ENCODE results near the gene TIGD1. TPM values are rescaled to one million over a fixed set of nuclear protein-coding genes. Genes with fewer than 3 reads are reported as not detected.
A peak's percentile ranks its signal among the peaks of the same experiment; 100 is the strongest.

The TIGD1 gene
- 5.7 TPM for polyA plus RNA-seq (2012; ENCODE audit: insufficient read depth, insufficient read length)

DNA sequence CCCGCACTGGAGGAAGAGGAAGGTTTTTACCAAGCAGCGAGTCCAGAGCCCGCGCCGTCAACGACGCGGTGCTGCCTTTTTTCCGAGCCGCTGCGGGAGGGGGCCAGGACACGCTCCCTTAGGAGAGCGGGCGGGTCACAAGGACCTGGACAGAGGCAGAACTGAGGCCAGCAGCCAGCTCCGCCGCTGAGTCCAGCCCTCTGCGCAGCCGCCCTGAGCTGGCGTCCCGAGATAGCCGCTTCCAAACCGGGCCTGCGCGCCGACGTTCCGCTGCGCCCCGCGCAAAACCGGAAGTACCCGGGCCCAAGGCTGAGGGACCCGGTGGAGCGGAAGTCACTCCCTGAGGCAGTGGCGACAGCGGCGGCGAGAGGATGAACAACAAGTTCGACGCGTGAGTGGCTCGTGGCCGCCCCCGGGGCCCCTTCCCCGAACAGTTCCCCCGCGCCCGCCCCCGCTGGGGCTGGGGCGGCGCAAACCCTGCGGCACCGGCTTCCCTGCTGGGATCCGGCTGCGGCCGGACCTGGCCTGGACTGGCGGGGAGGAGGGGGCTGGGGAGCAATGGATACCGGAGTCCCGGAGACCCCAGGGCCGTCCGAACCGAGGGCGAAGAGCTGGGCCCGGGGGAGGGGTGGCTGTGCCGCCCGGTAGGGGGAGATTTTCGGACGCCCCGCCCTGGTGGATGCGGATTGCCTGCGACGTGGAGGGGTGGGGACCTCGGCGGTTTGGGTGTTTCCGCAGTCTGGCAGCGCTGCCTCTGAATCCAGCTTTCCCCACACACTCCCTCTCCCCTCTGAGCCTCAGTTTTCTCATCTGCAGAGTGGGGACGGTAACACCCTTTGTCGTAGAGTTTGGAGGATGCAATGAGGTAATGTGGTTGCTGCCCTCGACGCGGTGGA lies at the start of gene TIGD1, which contains the start of gene EIF4E2:
TIGD1 (minus strand) TSS at position 204 of the 896 bp plus-strand sequence. CDS start 675 bp downstream, outside the sequence.
EIF4E2 (plus strand) TSS at position 336 of the 896 bp plus-strand sequence; CDS start at position 372, 36 bp downstream.
- H3K4me3 ChIP-seq (ENCODE audit: low read length), result peak within 1 kb of the TSS; percentile 75
- DNase-seq (ENCODE audit: low read depth, low spot score), result peak; percentile 88

DNA sequence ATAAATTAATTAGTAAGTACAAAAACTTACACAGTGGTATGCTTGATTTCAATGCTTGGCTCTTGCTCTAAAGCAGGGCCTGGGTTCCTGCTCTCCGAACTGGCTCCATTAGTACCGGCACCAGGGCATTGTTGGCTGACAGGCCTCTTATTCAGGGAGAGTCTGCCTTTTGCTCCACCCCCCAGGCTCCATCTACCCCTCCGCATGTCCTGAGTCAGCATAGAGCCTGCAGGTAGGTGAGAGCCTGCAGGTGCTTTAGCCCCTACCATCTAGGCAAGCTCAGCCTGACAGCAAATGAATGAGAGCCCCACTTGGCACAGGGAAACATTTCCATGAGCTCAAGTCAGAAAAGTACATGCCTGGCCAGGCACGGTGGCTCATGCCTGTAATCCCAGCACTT lies 47.9 kb upstream of the TIGD1 start:
- no peak for DNase-seq (ENCODE audit: low read depth, low spot score)
- H3K4me3 ChIP-seq (ENCODE audit: low read length), result no peak overlapping the region

DNA sequence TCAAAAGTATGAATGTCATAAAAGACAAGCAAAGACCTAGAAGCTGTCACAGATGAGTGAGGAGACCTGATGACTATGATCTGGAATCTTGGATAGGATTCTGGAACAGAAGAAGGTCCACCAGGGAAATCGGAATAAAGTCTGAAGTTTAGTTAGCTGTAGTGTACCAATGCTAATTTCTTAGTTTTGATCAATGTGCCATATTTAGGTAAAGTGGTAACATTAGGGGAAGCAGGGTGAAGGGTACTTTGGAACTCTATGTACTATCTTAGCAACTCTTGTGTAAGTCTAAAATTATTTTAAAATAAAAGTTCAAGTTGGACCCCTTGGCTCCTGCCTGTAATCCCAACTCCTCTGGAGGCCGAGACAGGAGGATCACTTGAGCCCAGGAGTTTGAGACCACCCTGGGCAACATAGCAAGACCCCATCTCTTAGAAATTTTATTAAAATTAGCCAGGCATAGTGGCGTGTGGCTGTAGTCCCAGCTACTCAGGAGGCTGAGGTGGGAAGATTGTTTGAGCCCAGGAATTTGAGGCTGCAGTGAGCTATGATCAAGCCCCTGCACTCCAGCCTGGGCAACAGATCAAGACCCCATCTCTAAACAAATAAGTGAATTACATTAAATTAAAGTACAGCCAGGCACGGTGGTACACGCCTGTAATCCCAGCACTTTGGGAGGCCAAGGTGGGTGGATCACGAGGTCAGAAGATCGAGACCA lies 47.2 kb upstream of the TIGD1 start:
- no peak for DNase-seq (ENCODE audit: low read depth, low spot score)
- H3K4me3 ChIP-seq (ENCODE audit: low read length), result no peak overlapping the region

DNA sequence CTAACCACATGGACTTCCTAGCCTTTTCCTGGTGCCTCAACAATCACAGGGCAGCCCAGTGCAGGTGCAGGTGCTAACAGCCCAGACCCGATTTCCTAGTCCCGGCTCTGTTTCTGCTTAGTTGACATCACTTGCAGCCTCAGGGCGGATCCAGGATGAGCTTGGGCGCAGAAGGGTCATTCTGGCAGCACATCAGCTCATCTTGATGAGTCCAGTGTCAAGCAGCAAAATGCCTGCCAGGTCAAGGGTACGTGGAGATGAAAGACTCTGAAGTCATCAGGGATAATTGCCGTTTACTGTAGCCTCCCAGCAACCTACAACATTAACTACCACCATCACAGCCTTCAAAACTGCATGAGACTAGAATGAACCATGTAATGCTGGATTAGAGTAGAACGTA lies 43.6 kb upstream of the TIGD1 start:
- no peak for DNase-seq (ENCODE audit: low read depth, low spot score)
- H3K4me3 ChIP-seq (ENCODE audit: low read length), result no peak overlapping the region

DNA sequence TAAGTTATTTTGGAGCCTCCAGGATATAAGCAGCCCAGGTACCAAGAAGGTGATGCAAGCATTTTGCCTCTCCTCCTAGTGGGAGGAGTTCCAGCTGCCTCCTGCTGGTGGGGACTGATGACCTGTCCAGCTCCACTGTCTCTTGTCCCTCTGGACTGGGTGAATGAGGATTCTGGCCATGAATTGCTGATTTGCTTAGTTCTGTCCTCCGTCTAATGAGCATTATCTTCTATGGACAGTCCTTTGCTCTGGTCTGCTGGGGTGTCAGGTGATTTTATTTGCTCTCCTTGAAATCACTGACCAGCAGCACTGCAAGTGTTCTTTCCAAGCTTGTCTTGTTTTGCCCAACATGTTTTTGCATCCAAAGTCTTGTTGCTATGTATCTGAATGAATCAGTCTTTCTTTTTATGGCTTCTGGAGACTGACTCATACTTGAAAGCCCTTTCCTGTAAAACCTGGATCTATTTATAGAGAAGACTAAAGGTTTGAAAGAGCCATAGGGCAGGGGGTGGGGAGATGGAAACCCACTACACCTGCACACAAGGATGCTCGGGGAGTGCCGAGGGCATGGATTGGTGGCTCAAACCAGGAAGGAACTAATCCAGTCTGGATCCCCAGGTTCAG lies 42.5 kb upstream of the TIGD1 start:
- no peak for DNase-seq (ENCODE audit: low read depth, low spot score)
- H3K4me3 ChIP-seq (ENCODE audit: low read length), result no peak overlapping the region

DNA sequence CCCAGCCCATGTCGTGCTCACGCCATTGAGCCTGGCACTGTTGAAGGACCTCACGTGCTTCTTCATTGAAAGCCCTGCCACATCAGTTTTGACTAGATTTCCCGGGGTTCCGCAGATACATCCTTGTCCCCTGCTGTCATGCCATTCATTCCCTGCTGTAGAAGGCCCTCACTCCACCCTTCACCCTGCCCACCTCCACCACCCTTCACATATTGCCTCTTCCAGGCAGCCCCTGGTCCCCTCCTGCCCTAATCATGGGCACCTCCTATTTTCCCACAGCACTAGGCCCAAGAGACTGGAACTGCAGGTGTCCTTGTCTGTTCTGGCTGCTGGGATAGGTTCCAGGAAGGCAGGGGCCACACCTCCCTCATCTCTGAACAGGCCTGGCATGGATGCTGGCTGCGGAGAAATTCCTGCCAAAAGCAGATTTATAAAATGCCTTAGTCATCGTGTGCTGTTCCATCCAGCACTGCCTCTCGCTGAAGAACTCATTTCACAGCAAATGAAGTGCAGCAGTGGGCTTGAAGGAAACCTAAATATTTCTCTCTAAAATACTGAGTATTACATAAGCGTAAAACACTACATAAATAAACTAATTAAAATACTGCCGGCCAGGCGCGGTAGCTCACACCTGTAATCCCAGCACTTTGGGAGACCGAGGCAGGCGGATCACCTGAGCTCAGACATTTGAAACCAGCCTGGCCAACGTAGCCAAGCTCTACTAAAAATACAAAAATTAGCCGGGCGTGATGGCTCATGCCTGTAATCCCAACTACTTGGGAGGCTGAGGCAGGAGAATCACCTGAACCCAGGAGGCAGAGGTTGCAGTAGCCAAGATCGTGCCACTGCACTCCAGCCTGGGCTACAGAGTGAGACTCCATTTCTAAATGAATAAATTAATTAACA lies 38.6 kb upstream of the TIGD1 start:
- no peak overlapping the region for H3K4me3 ChIP-seq (ENCODE audit: low read length)
- DNase-seq (ENCODE audit: low read depth, low spot score), result no peak

DNA sequence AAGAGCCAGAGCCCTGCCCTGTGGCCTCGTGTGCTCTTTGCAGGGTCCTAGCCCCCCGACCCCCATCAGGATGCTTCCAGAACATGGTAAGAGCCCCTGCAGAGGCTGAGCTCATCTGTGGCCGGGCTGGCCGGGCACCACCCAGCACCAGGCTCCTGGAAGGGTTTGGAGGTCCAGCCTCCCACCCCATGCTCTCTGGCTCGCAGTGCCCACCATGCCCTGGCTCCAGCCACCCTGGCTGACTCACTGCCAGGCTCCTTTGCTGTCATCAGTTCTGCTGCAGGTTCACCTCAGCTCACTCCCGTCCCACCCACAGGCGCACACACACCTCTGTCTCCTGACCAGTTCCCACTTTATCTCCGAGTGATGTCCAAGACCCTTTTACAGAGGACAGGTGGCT lies 37.7 kb upstream of the TIGD1 start:
- no peak overlapping the region for H3K4me3 ChIP-seq (ENCODE audit: low read length)
- DNase-seq (ENCODE audit: low read depth, low spot score), result no peak

DNA sequence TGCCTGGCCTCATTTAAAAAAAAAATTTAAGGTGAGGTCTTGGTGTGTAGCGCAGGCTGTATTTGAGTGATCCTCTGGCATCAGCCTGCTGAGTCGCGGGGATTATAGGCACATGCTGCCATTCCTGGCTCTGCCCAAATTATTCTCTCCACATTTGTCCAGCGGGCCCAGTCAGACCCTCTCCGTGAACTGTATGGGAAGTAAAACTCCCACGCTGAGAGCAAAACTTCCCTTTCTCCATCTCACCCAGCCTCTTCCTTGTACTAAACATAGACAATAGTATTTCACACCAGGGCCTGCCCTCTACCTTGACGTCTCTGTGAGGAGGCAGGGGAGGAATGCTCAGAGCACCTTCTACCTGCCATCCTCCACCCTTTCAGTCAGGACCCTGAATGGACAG lies 37.2 kb upstream of the TIGD1 start:
- DNase-seq (ENCODE audit: low read depth, low spot score), result no peak
- H3K4me3 ChIP-seq (ENCODE audit: low read length), result no peak overlapping the region

DNA sequence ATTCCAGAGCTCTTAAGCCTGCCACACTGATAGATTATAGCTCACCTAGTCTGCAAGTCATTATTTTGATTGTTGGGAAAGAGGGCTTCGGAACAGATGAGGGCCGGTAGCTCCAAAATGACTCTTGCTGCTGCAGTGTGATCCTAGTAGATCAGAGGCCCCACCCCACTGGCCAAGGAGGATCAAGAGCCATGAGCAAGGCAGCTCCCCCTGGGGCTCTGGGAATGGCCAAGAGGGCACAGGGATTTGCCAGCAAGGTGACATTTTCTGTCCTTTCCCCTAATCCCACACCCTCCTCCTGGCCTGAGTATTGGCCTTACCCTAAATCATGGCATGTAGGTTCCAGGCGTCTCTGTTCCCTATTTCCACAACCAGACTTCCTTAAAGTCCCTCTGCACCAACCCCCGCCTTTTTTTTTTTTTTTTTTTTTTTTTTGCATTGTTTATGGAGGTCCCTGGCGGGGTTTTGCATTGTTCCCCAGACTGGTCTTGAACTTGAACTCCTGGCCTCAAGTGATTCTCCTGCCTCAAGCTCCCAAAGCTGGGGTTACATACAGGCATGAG lies 36.7 kb upstream of the TIGD1 start:
- DNase-seq (ENCODE audit: low read depth, low spot score), result no peak
- H3K4me3 ChIP-seq (ENCODE audit: low read length), result no peak overlapping the region

DNA sequence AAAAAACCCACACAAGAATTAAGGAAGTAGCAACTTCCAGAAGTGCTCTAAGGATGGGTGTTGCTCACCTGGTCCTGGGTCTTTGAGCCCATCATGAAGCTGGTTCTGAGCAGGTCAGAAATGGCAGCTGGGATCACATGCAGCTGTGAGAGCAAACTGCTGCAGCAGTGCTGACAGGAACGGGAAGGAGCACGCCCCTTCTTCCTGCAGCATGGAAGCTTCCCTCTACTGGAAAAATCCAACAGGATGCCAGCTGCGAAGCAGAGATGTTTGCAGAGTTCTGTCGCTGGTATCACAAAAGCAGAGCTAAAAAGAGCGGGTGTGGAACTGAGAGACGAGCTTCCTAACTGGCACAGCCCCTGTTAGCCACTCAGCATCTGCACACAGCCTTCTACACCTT lies 33.9 kb upstream of the TIGD1 start:
- no peak for DNase-seq (ENCODE audit: low read depth, low spot score)
- no peak overlapping the region for H3K4me3 ChIP-seq (ENCODE audit: low read length)

DNA sequence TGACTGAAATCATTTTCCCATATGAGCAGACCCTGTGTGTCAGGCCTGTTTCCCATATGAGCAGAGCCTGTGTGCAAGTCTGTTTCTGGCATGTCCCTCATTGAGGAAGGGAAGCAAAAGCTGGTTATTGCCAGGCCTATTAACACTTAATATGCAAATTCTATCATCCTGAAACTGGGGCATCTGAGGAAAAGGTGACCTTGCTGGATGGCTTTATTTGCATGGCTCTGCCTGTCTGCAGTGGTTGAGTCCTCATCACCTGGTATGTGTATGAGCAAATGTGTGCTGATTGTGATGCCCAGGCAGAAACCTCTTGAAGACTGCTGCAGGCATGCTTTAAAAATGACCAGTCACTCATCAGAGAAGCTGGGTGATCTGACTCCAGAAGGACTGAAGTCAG lies 31.4 kb upstream of the TIGD1 start:
- DNase-seq (ENCODE audit: low read depth, low spot score), result no peak

DNA sequence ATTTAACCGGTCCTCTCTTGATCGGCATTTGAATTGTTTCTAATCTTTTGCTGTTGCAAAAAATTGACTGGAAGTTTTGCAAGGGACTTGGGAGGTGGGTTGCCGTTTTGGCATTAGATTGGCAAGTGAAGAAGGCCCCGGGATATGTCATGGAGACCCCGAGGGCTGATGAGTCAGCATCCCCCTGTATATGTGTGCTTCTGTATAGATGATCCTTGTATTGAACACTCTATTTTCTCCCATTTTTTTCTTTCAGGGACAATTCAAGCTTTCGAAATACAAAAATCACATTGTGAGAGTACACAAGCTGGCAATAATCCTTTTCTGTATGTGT lies 30.3 kb upstream of the TIGD1 start:
- no peak for DNase-seq (ENCODE audit: low read depth, low spot score)
- H3K4me3 ChIP-seq (ENCODE audit: low read length), result no peak overlapping the region

More for the DNA sequence above, 31.4 kb upstream of the TIGD1 start:
- H3K4me3 ChIP-seq (ENCODE audit: low read length), result no peak overlapping the region

DNA sequence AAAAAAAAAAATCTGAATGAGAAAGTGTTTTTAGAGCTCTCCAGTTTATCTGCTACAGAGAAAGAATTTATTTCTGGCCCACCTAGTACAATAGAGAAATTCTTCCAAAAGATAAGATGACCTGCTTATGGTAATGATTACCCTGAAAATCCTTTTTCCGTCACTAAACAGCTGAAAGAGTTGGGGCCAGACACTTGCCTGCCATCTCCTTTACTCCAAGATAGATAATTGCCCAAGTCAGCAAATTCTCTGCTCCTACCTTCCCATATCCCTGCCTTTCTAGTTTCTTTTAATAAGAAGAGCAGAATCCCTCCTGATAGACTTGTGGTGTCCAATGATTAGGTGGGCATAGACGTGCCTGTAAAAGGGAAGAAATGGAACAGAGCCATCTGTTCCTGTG lies 28.3 kb upstream of the TIGD1 start:
- no peak overlapping the region for H3K4me3 ChIP-seq (ENCODE audit: low read length)
- DNase-seq (ENCODE audit: low read depth, low spot score), result no peak

DNA sequence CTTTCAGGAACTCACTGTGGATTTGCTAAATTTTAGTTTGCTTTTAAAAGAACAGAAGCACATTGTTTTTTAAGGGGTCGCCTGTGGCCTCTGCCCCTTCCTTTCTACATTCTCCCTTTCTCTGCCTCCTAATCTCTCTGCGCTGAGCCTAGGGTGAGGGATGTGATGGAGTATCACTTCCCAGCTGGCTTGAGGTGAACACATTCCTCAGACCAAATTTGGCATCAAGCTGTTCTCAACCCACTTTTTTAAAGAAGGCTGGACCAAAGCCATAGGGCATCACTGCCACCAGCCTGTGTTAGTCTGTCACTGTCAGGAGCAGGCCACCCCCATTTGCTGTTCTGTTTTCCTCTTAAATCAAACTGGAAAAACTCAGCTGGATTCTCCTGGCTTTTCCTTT lies 27.5 kb upstream of the TIGD1 start:
- no peak for DNase-seq (ENCODE audit: low read depth, low spot score)
- no peak overlapping the region for H3K4me3 ChIP-seq (ENCODE audit: low read length)

DNA sequence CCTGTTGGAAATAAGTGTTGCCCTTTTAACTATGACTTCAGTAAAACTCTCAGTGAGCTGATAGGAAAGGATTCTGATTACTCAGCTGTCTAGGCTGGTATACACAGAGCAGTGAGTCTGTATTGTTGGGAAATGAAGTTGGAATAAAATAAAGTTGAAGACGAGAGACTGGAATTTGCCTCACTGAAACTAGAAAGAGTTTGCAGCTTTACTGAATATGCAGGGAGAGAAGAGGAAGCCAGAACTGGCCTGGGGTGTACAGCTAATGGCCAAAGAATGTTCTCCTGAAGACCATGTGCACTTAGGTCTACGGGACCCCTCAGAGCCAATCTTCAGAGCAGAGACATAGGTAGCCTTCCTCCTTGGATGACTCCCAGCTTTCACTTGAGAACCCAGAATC lies 26.6 kb upstream of the TIGD1 start:
- DNase-seq (ENCODE audit: low read depth, low spot score), result no peak
- no peak overlapping the region for H3K4me3 ChIP-seq (ENCODE audit: low read length)

DNA sequence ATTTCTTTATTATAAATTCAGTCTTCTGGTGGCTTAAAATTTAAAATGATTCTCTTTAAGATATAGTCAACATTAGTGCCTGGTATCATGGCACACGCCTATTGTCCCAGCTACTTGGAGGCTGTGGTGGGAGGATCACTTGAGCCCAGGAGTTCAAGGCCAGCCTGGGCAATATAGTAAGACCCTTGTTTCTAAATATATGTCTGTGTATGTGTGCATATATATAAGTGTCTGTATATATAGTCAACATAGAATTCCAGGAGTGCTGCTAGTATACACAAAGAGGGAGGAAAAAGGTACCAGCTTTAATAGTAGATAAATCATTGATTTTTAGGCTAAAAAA lies 25.0 kb upstream of the TIGD1 start:
- H3K4me3 ChIP-seq (ENCODE audit: low read length), result no peak overlapping the region
- no peak for DNase-seq (ENCODE audit: low read depth, low spot score)

DNA sequence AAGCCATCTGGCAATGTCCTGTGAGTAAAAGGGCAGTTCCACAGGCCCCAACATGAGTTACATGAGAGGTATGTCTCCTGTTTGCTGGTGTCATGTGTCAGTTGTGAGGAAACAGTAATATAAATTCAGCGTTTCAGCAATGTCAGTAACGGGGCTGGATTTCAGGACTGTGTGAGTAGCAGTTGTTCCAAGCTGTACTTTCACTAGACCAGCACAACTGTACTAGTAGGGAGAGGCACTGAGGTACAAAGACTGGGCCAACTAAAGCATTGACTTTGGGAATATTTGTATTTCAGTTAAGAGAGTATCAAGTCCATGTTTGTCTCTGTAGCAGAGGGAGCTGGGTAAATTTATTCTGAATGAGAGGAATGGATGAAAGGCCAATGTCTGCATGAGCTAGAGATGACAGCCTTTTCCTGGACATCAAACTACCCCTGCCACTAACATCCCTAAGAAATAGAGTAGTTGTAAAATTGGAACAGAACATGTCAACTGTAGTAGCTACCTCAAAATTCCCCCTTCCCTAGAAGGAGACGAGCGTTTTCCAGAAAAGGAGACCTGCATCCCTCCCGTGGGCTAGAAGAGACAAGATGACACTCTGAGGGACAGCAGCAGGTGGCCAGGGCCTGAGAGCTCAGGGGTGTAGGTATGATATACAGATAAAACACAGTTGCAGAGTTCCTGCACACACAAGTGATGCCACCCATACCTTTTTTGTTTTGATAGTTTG lies 24.5 kb upstream of the TIGD1 start:
- DNase-seq (ENCODE audit: low read depth, low spot score), result no peak
- H3K4me3 ChIP-seq (ENCODE audit: low read length), result no peak overlapping the region

DNA sequence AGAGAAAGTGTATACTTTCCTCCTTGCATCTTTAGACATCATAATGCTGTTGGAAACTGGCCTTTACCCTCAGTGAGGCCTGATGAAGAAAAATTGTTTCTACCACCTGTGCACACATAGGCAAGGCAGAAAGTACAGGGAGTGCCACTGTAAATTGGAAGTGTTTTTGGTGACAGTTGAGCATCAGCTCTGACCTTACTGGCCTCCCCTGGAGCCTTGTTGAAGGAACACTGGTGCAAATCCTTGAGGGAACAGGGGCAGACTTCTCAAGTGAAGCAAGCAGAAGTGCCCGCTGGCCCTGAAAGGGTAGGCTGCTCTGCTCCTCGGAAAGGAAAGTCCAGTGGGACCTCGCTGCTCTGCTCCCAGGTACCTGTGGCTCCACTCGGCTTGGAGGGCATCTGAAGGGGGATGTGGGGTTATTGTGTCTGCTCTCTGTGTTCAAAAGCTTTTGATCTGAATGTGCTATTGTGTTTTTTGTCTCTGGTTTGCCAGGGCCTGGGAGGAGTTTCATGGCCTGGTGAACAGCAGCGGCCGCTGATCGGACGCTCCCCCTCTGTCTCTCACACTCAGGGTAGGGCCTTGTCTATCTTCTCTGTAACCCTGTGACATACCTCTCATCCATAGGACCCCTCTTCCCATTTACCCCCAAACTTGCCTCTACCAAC lies 23.5 kb upstream of the TIGD1 start:
- no peak for DNase-seq (ENCODE audit: low read depth, low spot score)
- no peak overlapping the region for H3K4me3 ChIP-seq (ENCODE audit: low read length)
